Lung (tissue), 12 donors: ENCODE results near the gene APRT. TPM values are rescaled to one million over a fixed set of nuclear protein-coding genes. Genes with fewer than 3 reads are reported as not detected.

ENCODE experiments used
- ATAC-seq: fragments of 200-7000 bp; cut with Tn5 transposase; one replicate; pipeline ENCODE4 v1.9.1; 2020; ENCODE audit warnings: moderate number of reproducible peaks; ENCODE audit not compliant: insufficient read depth, low FRiP score
- DNase-seq, 3 donors: peaks; one replicate each; pipeline ENCODE4 v3.0.0-alpha.2; 2013 to 2017
- H3K27ac ChIP-seq, 2 donors: one replicate each; pipeline ENCODE4 v1.5.1; 2013; ENCODE audit warnings: mild to moderate bottlenecking in 2 of 2, moderate library complexity in 2 of 2, control low read depth in 1 of 2, inconsistent platforms in 1 of 2, low read depth in 1 of 2, low read length in 1 of 2
- H3K27me3 ChIP-seq, 3 donors: one replicate each; pipeline ENCODE4 v1.5.1; 2013; ENCODE audit warnings: low read length in 2 of 3; ENCODE audit not compliant: control insufficient read depth in 3 of 3, insufficient read depth in 3 of 3
- H3K36me3 ChIP-seq, 4 donors: one replicate each; pipeline ENCODE4 v1.5.1; 2013; ENCODE audit warnings: low read length in 4 of 4, mild to moderate bottlenecking in 1 of 4, moderate library complexity in 1 of 4; ENCODE audit not compliant: control insufficient read depth in 4 of 4, insufficient read depth in 4 of 4
- H3K4me1 ChIP-seq, 5 donors: one replicate each; pipeline ENCODE4 v1.5.1; 2013; ENCODE audit warnings: low read length in 5 of 5, mild to moderate bottlenecking in 2 of 5, moderate library complexity in 1 of 5; ENCODE audit not compliant: control insufficient read depth in 5 of 5, insufficient read depth in 5 of 5
- H3K4me3 ChIP-seq: one replicate; pipeline ENCODE4 v1.5.1; 2013; ENCODE audit warnings: mild to moderate bottlenecking, control low read depth, moderate library complexity
- H3K9ac ChIP-seq, 2 donors: one replicate each; pipeline ENCODE4 v1.5.1; 2013; ENCODE audit warnings: low read length in 2 of 2, control low read depth in 1 of 2; ENCODE audit not compliant: insufficient read depth in 1 of 2
- H3K9me3 ChIP-seq, 4 donors: one replicate each; pipeline ENCODE4 v1.5.1; 2013; ENCODE audit warnings: low read length in 3 of 4, mild to moderate bottlenecking in 1 of 4, moderate library complexity in 1 of 4; ENCODE audit not compliant: control insufficient read depth in 4 of 4, insufficient read depth in 3 of 4
- WGBS, 2 donors: extraction: QIAGEN DNeasy Blood & Tissue Kit; methylation state at CpG; one replicate each; pipeline ENCODE4 v1.1.7; 2013; 5-methylcytosine and 5-hydroxymethylcytosine counted together
- polyA plus RNA-seq, 2 donors: library from polyadenylated mRNA; stranded (reverse); fragments of 200-250 nt; gene quantifications; one replicate each; pipeline ENCODE4 v1.2.1, GENCODE V29; 2013
- total RNA-seq, 2 donors: library from RNA; depleted of rRNA in 1 of 2; stranded (reverse); fragments of >200 nt in 1 of 2; gene quantifications; one replicate each; pipeline ENCODE4 v1.2.1, GENCODE V29; 2014 to 2021
- TF ChIP-seq, protein P1 (sequence below): IDR thresholded peaks from 2 replicates; pipeline ENCODE4 v1.5.1; 2012; ENCODE audit warnings: mild to moderate bottlenecking; ENCODE audit errors: control extremely low read depth, extremely low read depth
- donor health status: control.
- donor health status: control.
- donor health status: Bipolar disorder and iron deficiency.
- donor health status: healthy.
- donor health status: DM: yes; HTN: yes; CAD: no.

APRT gene
- total and polyA plus RNA-seq, 4 donors, result 44.2 to 260 (median 176) TPM

DNA sequence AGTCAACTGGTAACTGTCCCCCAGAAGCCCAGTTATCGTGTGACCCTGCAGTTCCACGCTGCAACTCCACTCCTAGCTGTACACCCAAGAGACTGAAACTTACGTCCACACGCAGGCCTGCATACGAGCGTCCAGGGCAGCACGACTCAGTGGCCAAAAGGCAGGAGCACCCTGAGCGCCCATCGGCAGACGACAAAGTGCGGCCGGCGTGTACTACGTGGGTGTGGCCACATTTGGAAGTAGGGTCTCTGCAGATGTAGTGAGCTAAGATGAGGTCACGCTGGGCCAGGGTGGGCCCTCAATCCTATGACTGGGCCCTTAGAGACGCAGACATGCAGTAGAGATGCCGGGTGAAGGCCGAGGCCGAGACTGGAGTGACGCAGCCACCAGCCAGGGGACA is 31.5 kb upstream of the APRT start:
- no peaks in the 10 kb centered on the region for H3K9me3 ChIP-seq
- ATAC-seq (no peak), DNase-seq (no peak)
- no peak overlapping the region for H3K4me3 ChIP-seq
- peaks cover 0 to 43% (median 8%) of the 10 kb centered on the region in 4 donors for H3K36me3 ChIP-seq
- no peak overlapping the region for H3K27ac ChIP-seq
- TF ChIP-seq, protein P1, sequence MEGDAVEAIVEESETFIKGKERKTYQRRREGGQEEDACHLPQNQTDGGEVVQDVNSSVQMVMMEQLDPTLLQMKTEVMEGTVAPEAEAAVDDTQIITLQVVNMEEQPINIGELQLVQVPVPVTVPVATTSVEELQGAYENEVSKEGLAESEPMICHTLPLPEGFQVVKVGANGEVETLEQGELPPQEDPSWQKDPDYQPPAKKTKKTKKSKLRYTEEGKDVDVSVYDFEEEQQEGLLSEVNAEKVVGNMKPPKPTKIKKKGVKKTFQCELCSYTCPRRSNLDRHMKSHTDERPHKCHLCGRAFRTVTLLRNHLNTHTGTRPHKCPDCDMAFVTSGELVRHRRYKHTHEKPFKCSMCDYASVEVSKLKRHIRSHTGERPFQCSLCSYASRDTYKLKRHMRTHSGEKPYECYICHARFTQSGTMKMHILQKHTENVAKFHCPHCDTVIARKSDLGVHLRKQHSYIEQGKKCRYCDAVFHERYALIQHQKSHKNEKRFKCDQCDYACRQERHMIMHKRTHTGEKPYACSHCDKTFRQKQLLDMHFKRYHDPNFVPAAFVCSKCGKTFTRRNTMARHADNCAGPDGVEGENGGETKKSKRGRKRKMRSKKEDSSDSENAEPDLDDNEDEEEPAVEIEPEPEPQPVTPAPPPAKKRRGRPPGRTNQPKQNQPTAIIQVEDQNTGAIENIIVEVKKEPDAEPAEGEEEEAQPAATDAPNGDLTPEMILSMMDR, result no peak
- WGBS, 2 donors, result 93 to 95% methylated on average over 20 of the region's 20 CpGs
- H3K27me3 ChIP-seq, result no peaks in the 10 kb centered on the region
- no peak overlapping the region for H3K9ac ChIP-seq
- H3K4me1 ChIP-seq, result no peaks in the 10 kb centered on the region

DNA sequence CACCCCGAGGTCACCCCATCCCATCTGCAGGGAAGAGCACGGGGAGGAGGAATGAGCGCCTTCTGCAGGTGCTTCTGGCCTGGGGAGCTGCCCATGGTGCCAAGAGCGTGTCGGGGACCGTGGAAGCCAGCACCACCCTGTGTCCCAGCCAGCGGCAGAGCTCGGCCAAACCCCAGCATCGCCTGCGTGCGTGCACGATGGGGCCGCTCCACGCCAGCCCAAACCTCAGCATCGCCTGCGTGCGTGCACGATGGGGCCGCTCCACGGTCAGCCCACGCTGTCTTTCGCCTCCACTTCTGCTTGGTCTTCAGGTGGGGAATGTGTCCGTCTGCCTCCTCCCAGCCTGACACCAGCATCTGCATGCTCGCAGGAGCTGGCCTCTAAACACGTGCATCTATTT is 31.1 kb upstream of the APRT start:
- Histone ChIP-seq H3K4me3 (no peak overlapping the region), H3K27me3 (no peaks in the 10 kb centered on the region), H3K4me1 (no peaks in the 10 kb centered on the region), H3K9ac (no peak overlapping the region), H3K36me3 (peaks cover 0 to 46% (median 8%) of the 10 kb centered on the region in 4 donors), H3K27ac (no peak overlapping the region), H3K9me3 (no peaks in the 10 kb centered on the region)
- TF ChIP-seq, protein P1, result no peak
- DNase-seq (no peak), ATAC-seq (no peak)
- whole genome bisulfite sequencing, 2 donors, result 96 to 97% methylated on average over 25 of the region's 25 CpGs

DNA sequence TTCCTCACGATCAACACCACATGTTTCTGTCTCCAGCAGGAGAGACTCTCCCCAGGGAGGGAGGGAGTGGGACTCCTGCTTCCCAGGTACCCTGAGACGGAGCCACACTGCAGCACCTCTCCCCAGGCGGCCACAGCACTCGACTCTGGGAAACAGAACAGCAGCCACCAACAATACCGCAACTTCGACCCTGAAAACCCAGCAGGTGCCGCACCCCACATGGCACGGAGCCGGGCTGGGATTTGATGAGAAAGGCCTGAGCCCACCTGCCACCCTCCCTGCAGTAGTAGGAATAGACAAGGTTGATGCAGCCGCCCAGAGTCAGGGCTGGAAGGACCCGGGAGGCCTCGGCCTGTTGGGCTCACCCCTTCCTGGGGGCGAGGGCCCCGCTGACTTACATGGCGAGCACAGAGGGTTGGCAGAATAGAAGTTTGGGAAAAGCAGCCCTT is 30.6 kb upstream of the APRT start:
- Histone ChIP-seq H3K36me3 (peaks cover 0 to 42% (median 8%) of the 10 kb centered on the region in 4 donors), H3K27ac (no peak overlapping the region), H3K9me3 (no peaks in the 10 kb centered on the region), H3K4me1 (no peaks in the 10 kb centered on the region), H3K9ac (no peak overlapping the region), H3K27me3 (no peaks in the 10 kb centered on the region), H3K4me3 (no peak overlapping the region)
- DNase-seq, result no peak
- no peak for ATAC-seq
- 83 to 91% methylated on average over 15 of the region's 15 CpGs for WGBS, 2 donors
- TF ChIP-seq, protein P1, result no peak
